GM11168 (cell line): ENCODE results near the gene WDR89.
"Not testable (repeated sequence)": the region's sequence is repeated elsewhere in the genome, so short reads cannot be mapped to it uniquely, and the experiment has no call there.

Source experiments
- in situ Hi-C: fragments of 300-500 bp; cut with MboI; formaldehyde crosslinking; loops from one replicate; pipeline ENCODE4 v1.12.0; 2022; ENCODE audit warnings: low sequenced_read_pairs; ENCODE audit not compliant: unreplicated experiment

WDR89 gene

GRCh38 chr14:63641473-63642228 is at the start of gene WDR89:
WDR89 (minus strand) TSS chr14:63641871; CDS start chr14:63599942, 41,929 bp downstream.
- in situ Hi-C loops = no loop called here

- in situ Hi-C loops = no loop called here
Measured at GRCh38 chr14:63689132-63689531, 47.5 kb upstream of the WDR89 start.

GRCh38 chr14:63686926-63687325 is 45.3 kb upstream of the WDR89 start:
- in situ Hi-C loops = no loop called here

GRCh38 chr14:63685401-63685800 is 43.7 kb upstream of the WDR89 start:
- in situ Hi-C loops = no loop called here

GRCh38 chr14:63682727-63683593 is 41.3 kb upstream of the WDR89 start:
- in situ Hi-C loops = no loop called here

GRCh38 chr14:63678536-63678935 is 36.9 kb upstream of the WDR89 start:
- in situ Hi-C loops = no loop called here

GRCh38 chr14:63677891-63678379 is 36.3 kb upstream of the WDR89 start:
- in situ Hi-C loops = no loop called here

- in situ Hi-C loops = no loop called here
Measured at GRCh38 chr14:63676615-63677014, 34.9 kb upstream of the WDR89 start.

- in situ Hi-C loops = no loop called here
Measured at GRCh38 chr14:63673886-63674497, 32.3 kb upstream of the WDR89 start.

GRCh38 chr14:63673255-63673654 is 31.6 kb upstream of the WDR89 start:
- in situ Hi-C loops = no loop called here

- in situ Hi-C loops = no loop called here
Measured at GRCh38 chr14:63672417-63673180, 30.9 kb upstream of the WDR89 start.

- in situ Hi-C loops = no loop called here
Measured at GRCh38 chr14:63671987-63672386, 30.3 kb upstream of the WDR89 start.

GRCh38 chr14:63670692-63671091 is 29.0 kb upstream of the WDR89 start:
- in situ Hi-C loops = no loop called here

GRCh38 chr14:63666335-63666734 is 24.7 kb upstream of the WDR89 start:
- in situ Hi-C loops = no loop called here

- in situ Hi-C loops = no loop called here
Measured at GRCh38 chr14:63663428-63664341, 22.0 kb upstream of the WDR89 start.

- in situ Hi-C loops = no loop called here
Measured at GRCh38 chr14:63662776-63663175, 21.1 kb upstream of the WDR89 start.

- in situ Hi-C loops = not testable (repeated sequence)
Measured at GRCh38 chr14:63661881-63662280, 20.2 kb upstream of the WDR89 start.

GRCh38 chr14:63659726-63660125 is 18.1 kb upstream of the WDR89 start:
- in situ Hi-C loops = no loop called here

GRCh38 chr14:63656194-63656593 is 14.5 kb upstream of the WDR89 start:
- in situ Hi-C loops = no loop called here
